HS-5 (cell line): ENCODE results near the gene MYPN.

Experiments
- DNase-seq: peaks from one replicate; pipeline ENCODE4 v3.0.0-alpha.2; 2012; ENCODE audit warnings: low read depth

MYPN gene

GRCh38 chr10:68090586-68090985, 18.7 kb upstream of the MYPN start:
- no peak for DNase-seq

- DNase-seq = no peak
Measured at GRCh38 chr10:68092512-68092911, 16.8 kb upstream of the MYPN start.

DNA sequence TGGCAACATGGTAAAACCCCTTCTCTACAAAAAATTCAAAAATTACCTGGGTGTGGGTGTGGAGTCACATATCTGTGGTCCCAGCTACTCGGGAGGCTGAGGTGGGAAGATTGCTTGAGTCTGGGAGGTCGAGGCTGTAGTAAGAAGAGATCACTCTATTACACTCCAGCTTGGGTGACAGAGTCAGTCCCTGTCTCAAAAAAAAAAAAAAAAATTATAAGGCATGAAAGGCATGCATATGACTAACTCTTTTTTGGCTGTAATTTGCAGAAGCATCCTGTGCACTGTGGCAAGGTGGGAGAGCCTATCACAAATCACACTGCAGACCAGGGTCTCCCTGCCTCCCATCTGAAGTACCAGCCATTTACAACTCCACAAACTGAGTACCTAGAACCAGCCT, 14.1 kb upstream of the MYPN start:
- no peak for DNase-seq

DNA sequence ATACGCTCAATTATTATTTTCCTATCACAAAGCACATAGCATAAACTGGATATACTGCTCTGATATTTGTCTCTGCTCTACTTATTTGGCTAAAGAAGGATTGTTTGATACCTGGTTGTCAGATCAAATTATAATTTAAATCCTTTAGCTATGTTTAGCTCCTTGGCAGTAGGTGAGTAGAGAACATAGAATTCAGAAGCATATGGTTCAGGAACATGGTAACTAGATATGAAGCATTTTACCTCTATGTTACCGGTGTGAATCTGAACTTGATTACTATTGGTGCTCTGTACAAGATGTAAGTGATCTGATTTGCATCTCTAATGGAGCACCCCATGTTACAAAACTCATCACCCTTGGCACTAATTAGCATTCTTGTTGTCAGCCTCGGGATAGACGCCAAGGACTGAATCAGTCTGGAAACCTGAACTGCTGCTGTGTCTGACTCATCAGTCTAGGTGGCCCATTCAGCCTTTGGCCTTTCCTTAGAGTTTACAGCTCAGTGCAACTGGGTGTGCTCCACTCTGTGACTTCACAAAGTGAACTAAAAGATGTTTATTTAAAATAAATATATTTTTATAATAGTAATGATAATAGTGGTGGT, 12.3 kb upstream of the MYPN start:
- DNase-seq = peak; percentile 92

DNA sequence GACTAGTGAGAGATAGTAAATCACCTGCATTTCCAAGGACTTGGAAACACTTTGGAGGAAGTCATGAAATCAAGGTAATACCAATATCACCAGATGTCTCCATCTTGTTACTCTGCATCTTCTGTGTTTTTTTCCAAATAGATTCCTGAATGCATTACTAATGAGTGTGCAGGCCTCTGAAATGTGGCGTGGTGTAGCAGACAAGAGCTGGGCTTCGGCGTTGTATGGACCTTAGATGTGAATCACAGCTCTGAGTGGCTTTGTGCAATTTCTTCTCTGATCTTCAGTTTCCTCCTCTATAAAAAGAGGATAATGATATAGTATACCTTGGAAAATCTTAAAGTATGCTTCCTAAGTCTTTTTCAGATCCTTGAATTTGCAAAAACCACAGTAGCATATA, 9.6 kb upstream of the MYPN start:
- DNase-seq = no peak

- DNase-seq = no peak
Measured at GRCh38 chr10:68101066-68101465, 8.2 kb upstream of the MYPN start.

GRCh38 chr10:68103261-68103878, 5.9 kb upstream of the MYPN start:
- no peak for DNase-seq

- DNase-seq = no peak
Measured at GRCh38 chr10:68103901-68104300, 5.4 kb upstream of the MYPN start.

DNA sequence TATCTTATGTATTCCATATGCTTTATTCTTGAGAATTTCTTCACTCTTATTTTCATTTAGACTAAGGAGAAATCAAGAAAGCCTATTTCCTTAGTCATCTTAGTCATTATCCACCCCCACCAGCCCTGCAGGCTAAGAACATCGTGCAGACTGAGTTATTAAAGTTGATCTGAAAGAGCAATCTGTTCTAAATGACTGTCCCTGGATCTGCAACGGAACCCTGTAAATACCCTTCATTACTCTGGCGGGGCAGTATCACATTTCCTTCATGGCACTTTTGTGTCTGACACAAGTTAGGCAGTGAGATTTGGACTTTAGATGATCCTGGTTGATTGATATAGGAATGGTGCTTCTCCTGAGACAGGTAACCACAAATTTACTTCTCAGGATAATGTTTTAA, 3.5 kb upstream of the MYPN start:
- DNase-seq = no peak

GRCh38 chr10:68106656-68107055, 2.6 kb upstream of the MYPN start:
- peak; percentile 82 for DNase-seq

DNA sequence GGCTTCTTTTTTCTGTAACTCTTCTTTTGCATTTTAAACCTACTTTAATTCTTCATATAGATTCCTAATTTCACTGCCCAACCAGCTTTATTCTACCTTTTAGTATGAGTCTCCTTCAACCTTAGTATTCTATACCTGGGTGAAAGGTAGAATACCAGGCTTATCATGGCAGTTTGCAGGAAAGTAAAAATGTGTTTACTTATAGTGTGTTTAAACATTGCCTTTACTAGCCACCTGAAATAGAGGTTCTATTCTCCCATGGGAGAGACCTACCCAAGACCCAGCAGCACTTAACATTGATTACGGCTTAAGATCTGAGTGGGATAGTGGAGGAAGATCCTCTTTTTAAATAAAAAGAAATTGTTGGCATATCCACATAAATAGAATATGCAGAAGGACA, 1.6 kb upstream of the MYPN start:
- DNase-seq = no peak

DNA sequence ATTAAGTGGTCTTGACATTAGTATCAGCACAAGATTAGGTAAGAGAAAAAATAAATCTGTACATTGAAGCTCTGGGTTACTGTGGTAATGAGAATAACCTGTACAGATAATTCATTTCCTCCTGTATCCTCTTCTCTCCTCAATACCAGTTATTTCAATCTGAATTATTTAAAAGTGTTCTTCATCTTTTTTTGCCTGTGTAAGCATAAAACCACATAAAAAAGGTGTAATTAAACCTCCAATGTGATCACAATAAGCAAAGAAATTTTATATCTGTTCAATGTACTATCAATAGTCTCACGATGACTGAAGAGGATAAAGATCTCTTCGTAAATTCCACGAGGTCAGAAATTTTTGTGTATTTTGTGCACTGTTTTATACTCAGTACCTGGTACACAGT, 1.2 kb upstream of the MYPN start:
- no peak for DNase-seq

DNA sequence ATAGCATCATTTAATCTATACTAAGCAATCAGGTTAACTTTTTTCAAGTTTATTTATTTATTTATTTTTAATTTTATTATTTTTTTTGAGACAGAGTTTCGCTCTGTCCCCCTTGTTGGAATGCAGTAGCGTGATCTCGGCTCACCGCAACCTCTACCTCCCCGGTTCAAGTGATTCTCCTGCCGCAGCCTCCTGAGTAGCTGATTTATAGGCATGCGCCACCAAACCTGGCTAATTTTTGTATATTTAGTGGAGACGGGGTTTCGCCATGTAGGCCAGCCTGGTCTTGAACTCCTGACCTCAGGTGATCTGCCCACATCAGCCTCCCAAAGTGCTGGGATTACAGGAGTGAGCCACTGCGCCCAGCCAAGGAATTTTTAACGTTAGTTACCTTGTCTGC, 635 bp upstream of the MYPN start:
- no peak for DNase-seq

- no peak for DNase-seq
Measured at GRCh38 chr10:68110027-68110426, 739 bp downstream of the MYPN start.

DNA sequence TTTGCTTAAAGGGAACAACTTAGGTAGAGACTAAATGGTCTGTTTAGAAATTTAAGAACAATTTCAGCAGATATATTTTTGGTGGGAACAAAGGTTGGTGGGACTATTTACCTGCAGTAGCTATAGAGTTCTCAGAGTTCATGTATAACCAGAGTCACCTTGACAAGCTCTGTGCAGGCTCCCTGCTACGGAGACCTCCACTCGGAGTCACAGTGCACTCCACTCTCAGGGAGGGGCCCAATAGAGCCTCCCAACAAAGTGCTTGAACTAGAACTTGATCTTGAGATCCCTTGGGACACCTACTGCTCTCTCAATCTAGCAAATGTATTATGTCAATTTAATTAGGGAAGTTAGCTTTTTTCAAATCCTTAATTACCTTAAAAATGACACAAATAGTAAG, 2.3 kb downstream of the MYPN start:
- DNase-seq = no peak

DNA sequence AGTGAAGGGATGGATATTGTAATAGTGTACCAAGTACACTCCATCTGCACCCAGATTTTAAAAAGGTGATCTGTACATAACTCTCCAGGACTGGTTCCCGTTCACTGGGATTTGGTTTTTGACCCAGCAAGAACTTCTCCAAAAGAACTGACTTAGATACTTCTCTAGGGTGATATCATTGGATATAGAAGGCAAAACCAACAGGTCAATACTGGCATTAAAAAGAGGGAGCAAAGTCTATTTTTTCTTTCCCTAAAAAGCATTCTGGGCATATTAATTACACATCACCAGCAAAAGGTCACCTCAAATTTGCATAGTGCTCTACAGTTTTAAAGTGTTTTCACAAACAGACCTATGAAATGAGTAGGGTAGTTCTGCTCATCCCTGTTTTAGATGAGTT, 3.5 kb downstream of the MYPN start:
- DNase-seq = no peak

DNA sequence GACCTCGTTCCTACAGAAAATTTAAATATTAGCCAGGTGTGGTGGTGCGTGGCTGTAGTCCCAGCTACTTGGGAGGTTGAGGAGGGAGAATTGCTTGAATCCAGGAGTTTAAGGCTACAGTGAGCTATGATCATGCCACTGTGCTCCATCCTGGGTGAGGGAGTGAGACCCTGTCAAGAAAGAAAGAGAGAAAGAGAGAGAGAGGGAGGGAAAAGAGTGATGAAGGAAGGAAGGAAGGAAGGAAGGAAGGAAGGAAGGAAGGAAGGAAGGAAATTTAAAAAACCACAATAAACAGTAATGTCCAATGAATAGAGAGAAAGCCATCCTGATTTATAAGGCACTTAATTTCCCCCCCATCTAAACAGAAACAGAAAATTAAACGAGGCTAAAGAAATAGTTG, 9.4 kb downstream of the MYPN start:
- DNase-seq = no peak

DNA sequence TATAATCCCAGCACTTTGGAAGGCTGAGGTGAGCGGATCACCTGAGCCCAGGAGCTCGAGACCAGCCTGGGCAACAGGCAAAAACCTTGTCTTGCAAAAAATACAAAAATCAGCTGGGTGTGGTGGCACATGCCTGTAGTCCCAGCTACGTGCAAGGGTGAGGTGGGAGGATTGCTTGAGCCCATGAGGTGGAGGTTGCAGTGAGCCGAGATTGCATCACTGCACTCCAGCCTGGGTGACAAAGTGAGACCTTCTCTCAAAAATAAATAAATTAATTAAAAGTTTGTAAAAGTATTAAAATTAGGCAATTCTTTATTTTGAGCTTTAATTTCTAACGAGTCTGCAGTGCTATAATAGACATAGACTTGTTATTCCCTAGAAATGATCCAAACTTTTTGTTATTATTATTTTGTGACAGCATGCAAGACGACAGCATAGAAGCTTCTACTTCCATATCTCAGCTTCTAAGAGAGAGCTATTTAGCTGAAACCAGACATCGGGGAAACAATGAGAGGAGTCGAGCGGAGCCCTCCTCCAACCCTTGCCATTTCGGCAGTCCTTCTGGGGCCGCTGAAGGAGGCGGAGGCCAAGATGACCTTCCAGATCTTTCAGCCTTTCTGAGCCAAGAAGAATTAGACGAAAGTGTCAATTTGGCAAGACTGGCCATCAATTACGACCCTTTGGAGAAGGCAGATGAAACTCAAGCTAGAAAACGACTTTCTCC, 11.9 kb downstream of the MYPN start:
- no peak for DNase-seq

GRCh38 chr10:68121852-68122251, 12.6 kb downstream of the MYPN start:
- DNase-seq = no peak

GRCh38 chr10:68124718-68125117, 15.4 kb downstream of the MYPN start:
- no peak for DNase-seq

- DNase-seq = no peak
Measured at GRCh38 chr10:68125772-68126171, 16.5 kb downstream of the MYPN start.

DNA sequence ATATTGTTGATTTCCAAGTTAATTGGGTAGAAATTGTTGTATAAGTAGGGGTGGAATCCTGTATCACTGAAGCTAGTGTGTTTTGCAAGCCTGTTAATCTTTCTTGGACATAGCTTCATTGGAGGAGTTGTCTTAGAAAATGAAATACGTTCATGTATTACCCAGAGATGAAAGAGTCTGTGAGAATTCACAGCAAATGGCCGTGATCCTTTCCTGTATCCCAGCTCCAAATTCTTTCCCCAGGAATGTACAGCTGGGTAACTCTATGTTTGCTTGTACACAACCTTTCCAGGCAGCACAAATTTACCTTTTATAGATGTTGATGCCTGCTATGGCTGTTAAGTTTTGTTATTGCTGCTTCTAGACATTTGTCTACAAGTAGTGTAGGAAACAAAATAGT, 18.7 kb downstream of the MYPN start:
- DNase-seq = no peak

DNA sequence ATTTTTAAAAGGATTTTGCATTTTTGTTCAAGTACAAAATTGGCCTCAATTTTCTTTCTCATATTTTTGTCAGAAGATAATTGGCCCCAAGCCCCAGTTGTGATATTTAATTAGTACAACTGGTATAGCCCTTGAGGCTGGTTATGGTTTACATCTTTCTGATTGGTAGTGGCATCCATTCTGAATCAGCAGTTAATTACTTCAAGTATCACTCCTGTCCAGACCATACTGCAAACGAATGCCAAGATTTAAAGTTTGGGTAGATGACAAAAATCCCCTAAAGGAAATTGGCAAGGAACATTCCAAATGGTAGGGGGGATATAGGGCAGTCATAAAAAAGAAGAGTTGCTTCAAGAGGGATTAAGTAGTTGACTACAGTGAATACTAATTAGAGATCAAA, 23.1 kb downstream of the MYPN start:
- DNase-seq = no peak

- no peak for DNase-seq
Measured at GRCh38 chr10:68133523-68133922, 24.2 kb downstream of the MYPN start.
